Measurements from ENCODE around the gene AKAP6. TPM values are rescaled to one million over a fixed set of nuclear protein-coding genes. Genes with fewer than 3 reads are reported as not detected.

AKAP6 gene
- total and polyA plus RNA-seq, 2 of the 8 experiments (the other 6 are each of a cell fraction or from before 2014, with no cell fraction given): 0.09 to 0.89 TPM

- Histone ChIP-seq H3K36me3 (ENCODE audit: control insufficient read depth in 2 of 4, insufficient read depth in 4 of 4, low read length in 3 of 4) (no peaks in the 10 kb centered on the region), H3K56ac (replicated peaks; ENCODE audit: insufficient read length, low read depth, low read length) (no peak overlapping the region), H2BK5ac (ENCODE audit: low read depth, low read length) (no peak overlapping the region), H3K9me3 (ENCODE audit: insufficient read depth in 2 of 2, low read depth in 1 of 2, low read length in 1 of 2) (no peaks in the 10 kb centered on the region), H4K20me1 (replicated peaks in 1 of 2; ENCODE audit: control insufficient read depth in 1 of 2, insufficient read depth in 2 of 2, low read length in 2 of 2) (no peaks in the 10 kb centered on the region), H4K5ac (ENCODE audit: insufficient read length, low read depth, low read length) (no peak overlapping the region), H2BK120ac (replicated peaks; ENCODE audit: low read depth, low read length) (no peak overlapping the region), H3K18ac (ENCODE audit: extremely low read depth, low read length) (no peak overlapping the region), H3K4me1 (replicated peaks in 1 of 4; ENCODE audit: control insufficient read depth in 3 of 4, insufficient read depth in 4 of 4, low read length in 3 of 4) (no peaks in the 10 kb centered on the region), H3K27ac (ENCODE audit: low read depth, low read length) (no peak overlapping the region), H3K23ac (ENCODE audit: insufficient read length) (no peak overlapping the region), H2AFZ (ENCODE audit: low read length) (no peak overlapping the region), H2BK12ac (ENCODE audit: low read depth, low read length) (no peak overlapping the region), H3K4ac (replicated peaks; ENCODE audit: insufficient read length, low read depth, low read length) (no peak overlapping the region), H3K23me2 (ENCODE audit: low read depth, low read length) (no peaks in the 10 kb centered on the region), H2BK20ac (ENCODE audit: low read length) (no peak overlapping the region), H4K91ac (replicated peaks; ENCODE audit: insufficient read length, low read length) (no peak overlapping the region), H3K79me1 (ENCODE audit: low read depth, low read length) (no peaks in the 10 kb centered on the region), H3K14ac (ENCODE audit: insufficient read length) (no peak overlapping the region), H3K4me2 (ENCODE audit: insufficient read depth in 1 of 2, low read depth in 2 of 2, low read length in 2 of 2) (no peak overlapping the region), H3K79me2 (ENCODE audit: control insufficient read depth in 1 of 2, insufficient read depth in 2 of 2, low read length in 2 of 2) (no peaks in the 10 kb centered on the region), H2BK15ac (ENCODE audit: low read length) (no peak overlapping the region), H3K27me3 (replicated peaks in 1 of 4; ENCODE audit: control insufficient read depth in 3 of 4, extremely low read depth in 1 of 4, insufficient read depth in 3 of 4, low read length in 3 of 4) (no peaks in the 10 kb centered on the region), H2AK5ac (ENCODE audit: low read depth, low read length) (no peak overlapping the region), H3K9ac (replicated peaks in 1 of 4; ENCODE audit: extremely low read depth in 1 of 4, low read depth in 3 of 4, low read length in 3 of 4) (no peak overlapping the region), H4K8ac (ENCODE audit: extremely low read depth, insufficient read depth, low read length) (no peak overlapping the region), H3K4me3 (ENCODE audit: extremely low read depth in 1 of 4, insufficient read depth in 2 of 4, low read depth in 3 of 4, low read length in 4 of 4) (no peak overlapping the region)
- ChIA-PET CTCF (ENCODE audit: partially characterized antibody) (no interaction called here), POLR2A (ENCODE audit: partially characterized antibody) (no interaction called here)
- no peak for DNase-seq (ENCODE audit: low read depth in 1 of 2, low spot score in 2 of 2)
- 80% methylated on average over 1 of the region's 1 CpG; no CpG with 5 or more reads in 1 of the 2 experiments for WGBS, 2 experiments (ENCODE audit: extremely low coverage in 1 of 2, insufficient coverage in 1 of 2, insufficient read length in 1 of 2, insufficient replicate concordance in 2 of 2, low coverage in 1 of 2, low lambda C conversion rate in 2 of 2, missing lambda C conversion rate in 1 of 2)
- no peak for FAIRE-seq
- no peak for TF ChIP-seq USF2 (IDR thresholded peaks at IDR 0.05; ENCODE audit: low read length)
- TF ChIP-seq NANOG (IDR thresholded peaks at IDR 0.05; ENCODE audit: insufficient read depth, low read depth, low read length, poor library complexity, severe bottlenecking): no peak
- TF ChIP-seq POLR2A (IDR thresholded peaks at IDR 0.05; ENCODE audit: control extremely low read depth in 1 of 2, low read depth in 2 of 2, low read length in 2 of 2): no peak
- TF ChIP-seq RFX5 (IDR thresholded peaks at IDR 0.05; ENCODE audit: borderline replicate concordance, low read depth, low read length): no peak
- no peak for TF ChIP-seq KDM1A (IDR thresholded peaks at IDR 0.05; ENCODE audit: borderline replicate concordance, low read length)
- TF ChIP-seq SP2 (IDR thresholded peaks at IDR 0.05; ENCODE audit: low read length): no peak
- no peak for TF ChIP-seq KDM4A (IDR thresholded peaks at IDR 0.05; ENCODE audit: low read depth, low read length, severe bottlenecking)
- no peak for TF ChIP-seq CREB1 (IDR thresholded peaks at IDR 0.05)
- no peak for TF ChIP-seq CTCF (IDR thresholded peaks at IDR 0.05; ENCODE audit: control extremely low read depth in 1 of 3, insufficient read depth in 1 of 3, low read depth in 1 of 3, low read length in 3 of 3)
- no peak for TF ChIP-seq RNF2 (IDR thresholded peaks at IDR 0.05; ENCODE audit: borderline replicate concordance, low read depth, low read length, missing control alignments, poor library complexity, severe bottlenecking)
- TF ChIP-seq NRF1 (IDR thresholded peaks at IDR 0.05; ENCODE audit: low read depth, low read length): no peak
These were observed 434.6 kb downstream of the AKAP6 start for GRCh38 chr14:32763673-32764072.
